Keratinocyte (primary cell): Measurements from ENCODE around the gene ZNF598.

ENCODE experiments used
- CTCF ChIP-seq, 3 experiments: IDR thresholded peaks in 1 of 3; conservative IDR thresholded peaks in 1 of 3; optimal IDR thresholded peaks in 1 of 3; 2 replicates in 2 of 3; 3 replicates in 1 of 3; pipeline versions ENCODE3 to v1.5.1; 2011; ENCODE audit warnings: low read length in 3 of 3, mild to moderate bottlenecking in 3 of 3, moderate library complexity in 2 of 3, control low read depth in 1 of 3, inconsistent platforms in 1 of 3; ENCODE audit not compliant: insufficient read depth in 2 of 3; ENCODE audit errors: extremely low read depth in 1 of 3
- EZH2 ChIP-seq: IDR thresholded peaks from one replicate; pipeline ENCODE4 v1.6.1; 2012; ENCODE audit warnings: inconsistent platforms, mild to moderate bottlenecking, low read length, moderate library complexity

DNA sequence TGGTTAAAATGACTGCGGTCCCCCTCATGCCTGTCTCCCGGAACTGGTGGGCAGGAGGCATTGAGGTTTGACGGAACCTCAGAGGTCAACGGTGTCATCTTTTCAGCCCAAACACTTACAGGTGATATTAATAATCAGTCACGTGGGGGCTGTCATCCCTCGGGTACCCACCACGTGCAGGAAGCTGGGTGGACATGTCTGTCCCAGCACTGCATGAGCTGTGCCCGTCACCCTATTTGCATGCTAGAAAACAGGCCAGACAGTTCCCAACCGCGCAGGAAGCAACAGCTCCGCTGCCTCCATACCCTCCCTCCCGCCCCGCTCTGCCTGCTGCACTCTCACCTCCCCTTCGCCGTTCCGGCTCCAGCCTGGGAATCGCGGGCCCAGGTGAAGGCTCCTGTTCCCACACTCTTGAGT lies 18.5 kb downstream of the ZNF598 start:
- no peak for TF ChIP-seq CTCF (optimal IDR thresholded peaks at IDR 0.05 in 1 of 3, IDR thresholded peaks at IDR 0.05 in 1 of 3, conservative IDR thresholded peaks at IDR 0.05 in 1 of 3; ENCODE audit: extremely low read depth in 1 of 3, insufficient read depth in 2 of 3, low read length in 3 of 3)
- no peak for TF ChIP-seq EZH2
